Measurements from ENCODE around the gene CUX1.

GRCh38 chr7:102282465-102283362 is 465.3 kb downstream of the CUX1 start:
- TF ChIP-seq HNRNPL (IDR thresholded peaks at IDR 0.05; ENCODE audit: low read depth, low read length), result no peak
- no peak for TF ChIP-seq SOX5 (CRISPR knock-in tag; IDR thresholded peaks at IDR 0.05; ENCODE audit: borderline replicate concordance)
